GM23248 (cell line): ENCODE results near the gene CDKN2AIPNL. TPM values are rescaled to one million over a fixed set of nuclear protein-coding genes. Genes with fewer than 3 reads are reported as not detected.

Experiments used
- DNase-seq: peaks from one replicate; pipeline ENCODE4 v3.0.0-alpha.2; 2015
- H2AFZ ChIP-seq: fragments of 200-600 bp; sonication (generic); 2 replicates; pipeline ENCODE4 v1.6.1; 2016; ENCODE audit warnings: antibody characterized with exemption
- H3F3A ChIP-seq: fragments of 200-600 bp; sonication (generic); 2 replicates; pipeline ENCODE4 v1.6.1; 2016; ENCODE audit warnings: mild to moderate bottlenecking, antibody characterized with exemption, mixed run types; ENCODE audit not compliant: insufficient read depth
- H3K27ac ChIP-seq: fragments of 200-600 bp; sonication (generic); 2 replicates; pipeline ENCODE4 v1.5.1; 2016; ENCODE audit warnings: mild to moderate bottlenecking
- H3K27me3 ChIP-seq: fragments of 200-600 bp; sonication (generic); replicated peaks from 2 replicates; pipeline ENCODE4 v1.6.1; 2016; ENCODE audit warnings: mild to moderate bottlenecking; ENCODE audit not compliant: insufficient read depth
- H3K36me3 ChIP-seq: fragments of 200-600 bp; sonication (generic); 2 replicates; pipeline ENCODE4 v1.6.1; 2016; ENCODE audit warnings: low read depth, mild to moderate bottlenecking
- H3K4me1 ChIP-seq: fragments of 200-600 bp; sonication (generic); 2 replicates; pipeline ENCODE4 v1.6.1; 2016; ENCODE audit warnings: mild to moderate bottlenecking; ENCODE audit not compliant: insufficient read depth
- H3K4me2 ChIP-seq: fragments of 200-600 bp; sonication (generic); one replicate; pipeline ENCODE4 v1.6.1; 2016; ENCODE audit warnings: mild to moderate bottlenecking; ENCODE audit not compliant: unreplicated experiment
- H3K4me3 ChIP-seq: fragments of 200-600 bp; sonication (generic); 2 replicates; pipeline ENCODE4 v1.5.1; 2016; ENCODE audit warnings: mild to moderate bottlenecking
- H3K79me2 ChIP-seq: fragments of 200-600 bp; sonication (generic); 2 replicates; pipeline ENCODE4 v1.6.1; 2016; ENCODE audit warnings: mild to moderate bottlenecking; ENCODE audit not compliant: insufficient read depth
- H3K9ac ChIP-seq: fragments of 200-600 bp; sonication (generic); 2 replicates; pipeline ENCODE4 v1.6.1; 2016; ENCODE audit warnings: mild to moderate bottlenecking
- H3K9me2 ChIP-seq: fragments of 200-600 bp; sonication (generic); 2 replicates; pipeline ENCODE4 v1.6.1; 2016; ENCODE audit warnings: mixed run types, mild to moderate bottlenecking, moderate library complexity; ENCODE audit not compliant: insufficient read depth
- H3K9me3 ChIP-seq: fragments of 200-600 bp; sonication (generic); one replicate; pipeline ENCODE4 v1.6.1; 2017; ENCODE audit warnings: low read depth
- H4K20me1 ChIP-seq: fragments of 200-600 bp; sonication (generic); 2 replicates; pipeline ENCODE4 v1.6.0; 2016; ENCODE audit not compliant: insufficient read depth
- EZH2 ChIP-seq: fragments of 200-600 bp; sonication (generic); IDR thresholded peaks from 2 replicates; pipeline ENCODE4 v1.6.1; 2018; ENCODE audit warnings: antibody characterized with exemption, mild to moderate bottlenecking; ENCODE audit not compliant: insufficient read depth, poor library complexity, severe bottlenecking
- EZH2phosphoT487 ChIP-seq: fragments of 200-600 bp; sonication (generic); IDR thresholded peaks from 2 replicates; pipeline ENCODE4 v1.6.1; 2018; ENCODE audit warnings: antibody characterized with exemption, moderate library complexity, mild to moderate bottlenecking, low read depth; ENCODE audit not compliant: insufficient read depth
- WGBS, 2 experiments: methylation state at CpG; one replicate each; pipeline ENCODE4 v1.1.6; 2015 to 2017; ENCODE audit warnings: low lambda C conversion rate in 2 of 2, low coverage in 1 of 2; ENCODE audit errors: missing lambda C conversion rate in 2 of 2; 5-methylcytosine and 5-hydroxymethylcytosine counted together
- in situ Hi-C: fragments of 300-500 bp; cut with MboI; formaldehyde crosslinking; loops from 2 replicates; pipeline ENCODE4 v1.15.0; 2020
- polyA plus RNA-seq: library from polyadenylated mRNA; unstranded; fragments of >200 nt; fragmentation: Nextera tagmentation; extraction: Ambion mirVana; gene quantifications from 2 replicates; pipeline ENCODE4 v1.2.1, GENCODE V29; 2016
- total RNA-seq: library from RNA; depleted of rRNA; stranded (reverse); fragments of >200 nt; shearing (Covaris generic); gene quantifications from 2 replicates; pipeline ENCODE4 v1.2.3, GENCODE V29; 2014

The CDKN2AIPNL gene
- total and polyA plus RNA-seq, 2 experiments from 2014 or later: 26.0 to 39.9 TPM

DNA sequence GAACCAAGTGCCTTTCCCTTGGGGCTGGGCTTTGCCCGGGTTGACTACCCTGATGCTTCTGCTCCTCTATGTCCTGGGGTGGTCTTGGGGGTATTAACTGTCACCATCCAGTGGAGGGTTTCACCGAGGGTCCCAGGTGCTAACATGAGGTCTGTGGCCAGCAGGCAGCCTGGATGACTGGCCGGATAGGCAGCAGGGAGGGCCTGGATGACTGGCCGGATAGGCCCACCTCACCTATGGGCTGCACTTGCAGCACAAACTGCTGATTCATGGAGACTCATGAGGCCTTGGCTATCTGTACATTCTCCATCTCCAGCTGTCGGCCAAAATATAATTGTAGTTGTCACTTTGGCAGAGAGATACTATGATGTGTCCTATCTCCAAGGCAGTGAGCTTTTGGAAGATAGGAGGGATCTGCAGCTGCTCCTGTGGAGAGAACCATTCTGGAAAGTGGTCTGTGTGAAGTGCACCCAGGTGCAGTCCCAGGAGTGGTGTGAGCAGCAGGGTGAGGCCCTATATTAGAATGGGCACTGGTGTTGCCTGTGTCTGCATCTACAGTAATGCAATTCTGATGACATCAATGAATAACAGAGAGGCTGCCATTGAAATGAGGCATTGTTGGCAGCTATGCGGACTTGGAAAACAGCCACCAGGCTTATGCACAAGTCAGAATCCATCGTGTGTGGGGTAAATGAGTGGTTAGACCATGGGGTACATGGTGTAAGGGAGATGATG lies 26.3 kb upstream of the CDKN2AIPNL start:
- Histone ChIP-seq H3K4me3 (peak overlapping the region; percentile 19; the same call in 1 of the 2 replicates), H3K9ac (peak overlapping the region; percentile 83), H2AFZ (no peak overlapping the region), H3K27ac (peak overlapping the region; percentile 99), H3K4me1 (peaks cover 47% of the 10 kb centered on the region), H3K36me3 (no peaks in the 10 kb centered on the region), H3K4me2 (peak overlapping the region; percentile 85), H3K9me2 (no peaks in the 10 kb centered on the region), H3F3A (peaks cover 47% of the 10 kb centered on the region), H3K27me3 (no peaks in the 10 kb centered on the region), H3K79me2 (no peaks in the 10 kb centered on the region), H3K9me3 (no peaks in the 10 kb centered on the region), H4K20me1 (no peaks in the 10 kb centered on the region)
- 31 to 35% methylated on average over 7 of the region's 7 CpGs for WGBS, 2 experiments
- TF ChIP-seq EZH2phosphoT487 (no peak), EZH2 (no peak)
- peak; percentile 91 for DNase-seq
- in situ Hi-C loops: no loop called here

DNA sequence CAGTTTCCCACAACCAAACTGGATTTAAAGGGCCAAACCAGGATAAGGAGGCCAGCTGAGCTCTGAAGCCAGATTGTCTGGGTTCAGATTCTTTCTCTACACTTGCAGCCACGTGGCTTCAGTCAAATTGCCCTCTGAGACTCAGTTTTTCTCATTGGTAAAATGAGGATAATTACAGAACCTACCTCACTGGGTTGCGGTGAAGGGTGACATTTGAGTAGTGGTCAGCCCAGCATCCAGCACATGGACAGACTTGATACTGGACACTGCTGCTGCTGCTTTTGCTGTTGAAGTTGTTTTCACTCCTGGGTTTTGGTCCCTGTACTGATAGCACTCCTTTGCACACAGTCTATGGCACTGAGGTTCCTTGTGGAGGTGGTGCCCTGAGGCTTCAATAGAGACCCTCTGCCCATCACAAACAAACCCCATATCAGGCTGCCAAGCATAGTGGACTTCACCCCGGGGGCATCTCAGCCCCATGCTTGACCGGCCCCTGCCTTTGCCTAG lies 25.7 kb upstream of the CDKN2AIPNL start:
- Histone ChIP-seq H3K27me3 (no peaks in the 10 kb centered on the region), H3F3A (peaks cover 47% of the 10 kb centered on the region), H3K4me1 (peaks cover 47% of the 10 kb centered on the region), H3K9me2 (no peaks in the 10 kb centered on the region), H2AFZ (0 out of 2 replicates have a peak overlapping the region, but pooled peaks have one; percentile 52), H3K9me3 (no peaks in the 10 kb centered on the region), H3K27ac (peak overlapping the region; percentile 99), H3K36me3 (no peaks in the 10 kb centered on the region), H3K79me2 (no peaks in the 10 kb centered on the region), H3K9ac (peak overlapping the region; percentile 83), H4K20me1 (no peaks in the 10 kb centered on the region), H3K4me3 (peak overlapping the region; percentile 47), H3K4me2 (peak overlapping the region; percentile 85)
- TF ChIP-seq EZH2 (no peak), EZH2phosphoT487 (no peak)
- peak; percentile 20 for DNase-seq
- WGBS, 2 experiments: 91 to 94% methylated on average over 4 of the region's 4 CpGs
- in situ Hi-C loops: no loop called here

DNA sequence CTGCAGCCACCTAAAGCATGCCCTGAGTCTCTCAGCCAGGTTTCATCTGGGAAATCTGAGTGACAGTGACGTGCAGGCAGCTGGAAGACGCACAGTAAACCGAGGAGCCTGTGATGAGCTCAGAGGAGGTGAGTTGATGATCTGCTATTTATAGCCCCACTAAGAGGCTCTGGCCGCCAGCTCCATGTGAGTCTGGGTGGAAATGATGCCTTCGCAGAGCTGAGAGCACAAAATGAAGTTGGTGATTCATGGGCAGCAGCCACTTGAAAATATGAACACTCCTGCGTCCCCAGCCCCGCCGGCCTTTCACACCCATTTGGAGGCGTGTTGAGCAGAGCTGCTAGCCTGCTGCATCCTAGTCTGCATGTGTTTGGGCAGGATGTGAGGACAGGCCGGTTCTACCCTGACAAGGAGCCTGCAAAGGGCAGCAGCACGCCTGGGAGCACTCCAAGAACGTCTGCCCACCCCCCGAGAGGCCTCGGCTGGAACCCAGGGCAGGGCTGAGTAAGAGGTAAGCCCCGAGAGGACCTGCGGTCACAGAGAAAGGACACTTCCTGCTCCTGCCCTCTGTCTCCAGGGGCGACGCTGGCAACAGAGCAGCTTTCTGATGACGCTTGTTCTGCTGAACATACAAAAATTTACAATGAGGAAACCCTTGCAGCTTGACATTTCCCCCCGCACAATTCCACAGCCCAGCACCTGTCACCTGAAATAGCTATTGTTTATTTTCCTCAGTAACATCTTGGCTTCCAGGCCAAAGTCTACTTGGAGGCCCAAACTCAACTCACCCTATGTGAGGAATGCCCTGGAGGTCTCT lies 25.1 kb upstream of the CDKN2AIPNL start:
- Histone ChIP-seq H3K27me3 (no peaks in the 10 kb centered on the region), H3K27ac (peak overlapping the region; percentile 99), H3K9ac (peak overlapping the region; percentile 83), H3F3A (peaks cover 47% of the 10 kb centered on the region), H3K36me3 (no peaks in the 10 kb centered on the region), H3K9me3 (no peaks in the 10 kb centered on the region), H3K79me2 (no peaks in the 10 kb centered on the region), H4K20me1 (no peaks in the 10 kb centered on the region), H3K9me2 (no peaks in the 10 kb centered on the region), H3K4me3 (peak overlapping the region; percentile 47), H3K4me1 (peaks cover 47% of the 10 kb centered on the region), H2AFZ (peak overlapping the region; percentile 52; the same call in 1 of the 2 replicates), H3K4me2 (peak overlapping the region; percentile 85)
- in situ Hi-C loops: no loop called here
- WGBS, 2 experiments: 21% methylated on average over 20 of the region's 20 CpGs
- peak; percentile 99 for DNase-seq
- no peak for TF ChIP-seq EZH2phosphoT487
- no peak for TF ChIP-seq EZH2

DNA sequence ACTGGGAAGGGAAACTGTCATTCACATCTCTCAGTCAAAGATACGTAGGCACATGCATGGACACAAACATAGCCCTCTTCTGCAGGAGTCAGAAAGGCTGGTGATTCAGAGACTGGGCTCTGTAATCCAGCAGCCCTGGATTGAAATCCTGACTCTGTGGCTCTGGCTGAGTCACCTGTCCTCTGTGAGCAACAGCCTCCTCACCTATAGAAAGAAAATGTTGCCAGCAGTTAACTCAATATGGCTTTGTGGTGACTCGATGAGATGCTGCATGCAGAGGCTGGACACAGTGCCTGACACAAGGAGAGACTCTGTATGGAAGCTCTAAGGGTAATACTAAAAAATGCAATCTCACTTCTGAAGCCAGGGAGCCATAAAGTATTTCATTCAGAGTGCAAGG lies 23.9 kb upstream of the CDKN2AIPNL start:
- WGBS, 2 experiments: 4 to 7% methylated on average over 2 of the region's 2 CpGs
- Histone ChIP-seq H3K79me2 (no peaks in the 10 kb centered on the region), H3K9ac (peak overlapping the region; percentile 83), H3K4me2 (peak overlapping the region; percentile 28), H3K27ac (peak overlapping the region; percentile 99), H2AFZ (no peak overlapping the region), H3K9me2 (no peaks in the 10 kb centered on the region), H3K9me3 (no peaks in the 10 kb centered on the region), H3K27me3 (no peaks in the 10 kb centered on the region), H3F3A (peaks cover 47% of the 10 kb centered on the region), H3K36me3 (no peaks in the 10 kb centered on the region), H3K4me3 (no peak overlapping the region), H4K20me1 (no peaks in the 10 kb centered on the region), H3K4me1 (peaks cover 47% of the 10 kb centered on the region)
- in situ Hi-C loops: no loop called here
- DNase-seq: peak; percentile 97
- TF ChIP-seq EZH2phosphoT487 (no peak), EZH2 (no peak)
